ENCODE data around the gene PCDHA8.

DNA sequence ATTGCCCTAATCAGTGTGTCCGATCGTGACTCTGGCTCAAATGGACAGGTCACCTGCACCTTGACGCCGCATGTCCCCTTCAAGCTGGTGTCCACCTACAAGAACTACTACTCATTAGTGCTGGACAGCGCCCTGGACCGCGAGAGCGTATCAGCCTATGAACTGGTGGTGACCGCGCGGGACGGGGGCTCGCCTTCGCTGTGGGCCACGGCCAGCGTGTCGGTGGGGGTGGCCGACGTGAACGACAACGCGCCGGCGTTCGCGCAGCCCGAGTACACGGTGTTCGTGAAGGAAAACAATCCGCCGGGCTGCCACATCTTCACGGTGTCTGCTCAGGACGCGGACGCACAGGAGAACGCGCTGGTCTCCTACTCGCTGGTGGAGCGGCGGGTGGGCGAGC is 42.4 kb downstream of the PCDHA8 start:
- no peak for TF ChIP-seq CTCF (IDR thresholded peaks at IDR 0.05)
- no peak for TF ChIP-seq POLR2AphosphoS5 (IDR thresholded peaks at IDR 0.05; ENCODE audit: low read depth, low read length)
